HepG2 (cell line): Measurements from ENCODE around the gene HOXC9. TPM values are rescaled to one million over a fixed set of nuclear protein-coding genes. Genes with fewer than 3 reads are reported as not detected.
A peak's percentile ranks its signal among the peaks of the same experiment; 100 is the strongest.

Source experiments
- ATAC-seq: fragments of 200-7000 bp; cut with Tn5 transposase; 3 replicates; pipeline ENCODE4 v1.9.1; 2020; ENCODE audit warnings: mild to moderate bottlenecking, moderate library complexity
- BruUV-seq: library from RNA; stranded (reverse); fragments of 400-500 nt; replicated peaks from 2 replicates; lab custom pipeline; 2021; lab: Mats Ljungman, UMichigan
- CTCF ChIA-PET: fragments of 300-600 bp; formaldehyde crosslinking; extraction: SDS; loops from one replicate; lab custom pipeline; 2021; ENCODE audit warnings: low total read pairs, inconsistent platforms, low intra/inter-chr PET ratio; lab: Yijun Ruan, JAX
- POLR2A ChIA-PET: fragments of 350-600 bp; sonication (Branson Sonifier 250); formaldehyde crosslinking; loops from one replicate; lab custom pipeline; 2020; ENCODE audit warnings: antibody characterized with exemption, inconsistent platforms; lab: Yijun Ruan, JAX
- DNase-seq: peaks from one replicate; pipeline ENCODE4 v3.0.0-alpha.2; 2015; ENCODE audit warnings: low spot score
- FAIRE-seq: peaks from 3 replicates; lab custom pipeline; 2011; peaks lifted over from hg19 to GRCh38; lab: Jason Lieb, UNC
- H2AFZ ChIP-seq: one replicate; pipeline ENCODE4 v1.6.1; 2011; ENCODE audit warnings: low read length, inconsistent platforms
- H3K27ac ChIP-seq: fragments of 300-600 bp; 3 replicates; pipeline ENCODE4 v1.8.0; 2011; ENCODE audit warnings: mixed run types, mild to moderate bottlenecking, mixed read lengths, low read length, inconsistent platforms; ENCODE audit not compliant: insufficient read depth; ENCODE audit errors: extremely low read length
- H3K27me3 ChIP-seq, 2 experiments: fragments of 200-600 bp in 1 of 2; 2 replicates in 1 of 2; 3 replicates in 1 of 2; pipeline versions ENCODE4 v1.6.0 to v1.8.0; 2011; ENCODE audit warnings: low read length in 2 of 2, mild to moderate bottlenecking in 2 of 2, moderate library complexity in 2 of 2, inconsistent platforms in 1 of 2; ENCODE audit not compliant: insufficient read depth in 2 of 2, control insufficient read depth in 1 of 2
- H3K36me3 ChIP-seq, 2 experiments: fragments of 200-600 bp in 1 of 2; replicated peaks in 1 of 2; 2 replicates in 1 of 2; 3 replicates in 1 of 2; pipeline versions ENCODE4 v1.5.1 to v1.8.0; 2011; ENCODE audit warnings: low read length in 2 of 2, inconsistent platforms in 1 of 2; ENCODE audit not compliant: insufficient read depth in 2 of 2, control insufficient read depth in 1 of 2
- H3K4me1 ChIP-seq: 2 replicates; pipeline ENCODE4 v1.5.1; 2012; ENCODE audit warnings: low read length, inconsistent platforms; ENCODE audit not compliant: insufficient read depth
- H3K4me2 ChIP-seq: 2 replicates; pipeline ENCODE4 v1.6.0; 2011; ENCODE audit warnings: low read depth, low read length, inconsistent platforms
- H3K4me3 ChIP-seq, 3 experiments: fragments of 200-600 bp in 1 of 3; sonication (generic), shearing (Covaris generic) in 1 of 3; replicated peaks in 1 of 3; 2 replicates each; pipeline ENCODE4 v1.5.1; 2011 to 2016; ENCODE audit warnings: low read length in 3 of 3, inconsistent platforms in 2 of 3, low read depth in 2 of 3, mild to moderate bottlenecking in 2 of 3, control low read depth in 1 of 3, mixed read lengths in 1 of 3; ENCODE audit not compliant: insufficient read depth in 1 of 3
- H3K79me2 ChIP-seq: one replicate; pipeline ENCODE4 v1.6.1; 2011; ENCODE audit warnings: low read length, inconsistent platforms; ENCODE audit not compliant: insufficient read depth
- H3K9ac ChIP-seq: 2 replicates; pipeline ENCODE4 v1.6.0; 2011; ENCODE audit warnings: mild to moderate bottlenecking, low read depth, low read length, inconsistent platforms; ENCODE audit not compliant: insufficient read depth
- H3K9me3 ChIP-seq: 2 replicates; pipeline ENCODE4 v1.5.1; 2012; ENCODE audit warnings: mild to moderate bottlenecking, low read length
- H4K20me1 ChIP-seq: 2 replicates; pipeline ENCODE4 v1.6.0; 2011; ENCODE audit warnings: inconsistent platforms, mild to moderate bottlenecking, low read length, moderate library complexity; ENCODE audit not compliant: insufficient read depth
- ARNTL ChIP-seq: sonication (generic); formaldehyde crosslinking; IDR thresholded peaks from 2 replicates; pipeline ENCODE4 v1.4.0; 2020; ENCODE audit warnings: mild to moderate bottlenecking, missing genetic modification reagents
- BHLHE40 ChIP-seq: IDR thresholded peaks from 2 replicates; pipeline ENCODE4 v1.6.1; 2011; ENCODE audit warnings: low read length, improper control_type of control experiment
- CBFB ChIP-seq: sonication (generic); formaldehyde crosslinking; IDR thresholded peaks from 2 replicates; pipeline ENCODE4 v1.4.0; 2020; ENCODE audit warnings: missing genetic modification reagents
- FLYWCH1 ChIP-seq: sonication (generic); formaldehyde crosslinking; IDR thresholded peaks from 2 replicates; pipeline ENCODE4 v1.8.1; 2023; ENCODE audit warnings: mild to moderate bottlenecking, missing genetic modification reagents
- FOXC1 ChIP-seq: sonication (generic); formaldehyde crosslinking; IDR thresholded peaks from 2 replicates; pipeline ENCODE4 v1.8.0; 2022; ENCODE audit warnings: mild to moderate bottlenecking, missing genetic modification reagents, borderline replicate concordance
- GABPA ChIP-seq, 2 experiments: IDR thresholded peaks; 2 replicates each; pipeline ENCODE4 v1.6.1; 2011 to 2016; ENCODE audit warnings: low read depth in 2 of 2, low read length in 1 of 2, missing biosample characterization in 1 of 2, missing genetic modification characterization in 1 of 2
- HNRNPK ChIP-seq: fragments of 200-400 bp; formaldehyde crosslinking; IDR thresholded peaks from 2 replicates; pipeline ENCODE4 v1.6.1; 2018; ENCODE audit warnings: low read length, low read depth, moderate library complexity, mild to moderate bottlenecking; ENCODE audit not compliant: poor library complexity, severe bottlenecking
- KDM5B ChIP-seq: sonication (generic); formaldehyde crosslinking; IDR thresholded peaks from 2 replicates; pipeline ENCODE4 v1.4.0; 2020; ENCODE audit warnings: missing genetic modification reagents, mild to moderate bottlenecking, borderline replicate concordance
- KLF12 ChIP-seq: sonication (generic); formaldehyde crosslinking; IDR thresholded peaks from 2 replicates; pipeline ENCODE4 v1.4.0; 2020; ENCODE audit warnings: missing genetic modification reagents, borderline replicate concordance
- LCORL ChIP-seq, 2 experiments: fragments of 450-650 bp in 1 of 2; sonication (generic) in 1 of 2; formaldehyde crosslinking in 1 of 2; IDR thresholded peaks; 2 replicates each; pipeline versions ENCODE4 v1.5.0 to v1.6.1; 2017 to 2020; ENCODE audit warnings: antibody characterized with exemption in 1 of 2, missing genetic modification reagents in 1 of 2
- NFKB2 ChIP-seq: sonication (generic); formaldehyde crosslinking; IDR thresholded peaks from 2 replicates; pipeline ENCODE4 v1.4.0; 2020; ENCODE audit warnings: missing genetic modification reagents, borderline replicate concordance
- POLR2AphosphoS5 ChIP-seq: IDR thresholded peaks from 2 replicates; pipeline ENCODE4 v1.6.1; 2012; ENCODE audit warnings: low read depth, low read length
- RAD21 ChIP-seq: fragments of 450-650 bp; formaldehyde crosslinking; IDR thresholded peaks from 2 replicates; pipeline ENCODE4 v1.5.0; 2020; ENCODE audit warnings: mild to moderate bottlenecking
- RAD51 ChIP-seq: fragments of 450-650 bp; IDR thresholded peaks from 2 replicates; pipeline ENCODE4 v1.6.1; 2016; ENCODE audit warnings: borderline replicate concordance
- SMC3 ChIP-seq: IDR thresholded peaks from 2 replicates; pipeline ENCODE4 v1.6.1; 2011; ENCODE audit warnings: low read length, improper control_type of control experiment
- SRF ChIP-seq: IDR thresholded peaks from 2 replicates; pipeline ENCODE4 v1.6.1; 2011; ENCODE audit warnings: mild to moderate bottlenecking, low read depth, low read length, moderate library complexity
- STAG1 ChIP-seq: sonication (generic); formaldehyde crosslinking; IDR thresholded peaks from 2 replicates; pipeline ENCODE4 v1.4.0; 2020; ENCODE audit warnings: missing genetic modification reagents
- TBL1XR1 ChIP-seq: fragments of 150-350 bp; IDR thresholded peaks from 2 replicates; pipeline ENCODE4 v1.6.1; 2014; ENCODE audit warnings: borderline replicate concordance, low read length; ENCODE audit not compliant: partially characterized antibody
- THAP11 ChIP-seq: IDR thresholded peaks from 2 replicates; pipeline ENCODE4 v1.6.1; 2016; ENCODE audit warnings: missing biosample characterization, missing genetic modification reagents
- ZNF614 ChIP-seq: IDR thresholded peaks from 2 replicates; pipeline ENCODE4 v1.6.1; 2018; ENCODE audit warnings: missing biosample characterization, missing genetic modification reagents, inconsistent platforms, borderline replicate concordance
- ZNF652 ChIP-seq: IDR thresholded peaks from 2 replicates; pipeline ENCODE4 v1.6.1; 2016; ENCODE audit warnings: low read depth, borderline replicate concordance
- ZNF660 ChIP-seq: sonication (generic); formaldehyde crosslinking; IDR thresholded peaks from 2 replicates; pipeline ENCODE4 v1.5.1; 2020; ENCODE audit warnings: mild to moderate bottlenecking, low read depth, missing genetic modification reagents, borderline replicate concordance
- WGBS: methylation state at CpG from one replicate; pipeline ENCODE4 v1.1.6; 2017; ENCODE audit warnings: low lambda C conversion rate; 5-methylcytosine and 5-hydroxymethylcytosine counted together
- in situ Hi-C: cut with HindIII; loops from 2 replicates; pipeline ENCODE4 v1.10.0; 2017; ENCODE audit warnings: low pct_unique_long_range_greater_than_20kb; ENCODE audit not compliant: extremely low pct_ligation_motif_present
- intact Hi-C: fragments of 100-400 bp; cut with micrococcal nuclease; formaldehyde crosslinking; loops from one replicate; pipeline ENCODE4 v1.10.0; 2022; ENCODE audit not compliant: unreplicated experiment
- polyA plus RNA-seq, 8 experiments: library from polyadenylated mRNA; depleted of rRNA in 3 of 8; stranded (reverse) in 7 of 8; unstranded in 1 of 8; fragments of >200 nt; fragmentation: Illumina TruSeq in 4 of 8; extraction: Trizol in 4 of 8; gene quantifications; 2 replicates each; pipeline versions ENCODE4 v1.2.1 to v1.2.3, GENCODE V29; 2011 to 2016; ENCODE audit warnings: low read depth in 4 of 8, missing spikeins in 1 of 8, mixed read lengths in 1 of 8; ENCODE audit not compliant: insufficient read depth in 1 of 8
- total RNA-seq, 5 experiments: library from RNA; depleted of rRNA; stranded (reverse); fragments of >200 nt; fragmentation: Illumina TruSeq; extraction: Trizol; gene quantifications; 2 replicates each; pipeline ENCODE4 v1.2.3, GENCODE V29; 2016; ENCODE audit warnings: low read depth in 1 of 5
- TF ChIP-seq, protein P1 (sequence below): sonication (generic); formaldehyde crosslinking; IDR thresholded peaks from 2 replicates; pipeline ENCODE4 v1.5.1; 2020; ENCODE audit warnings: mild to moderate bottlenecking, missing genetic modification reagents, borderline replicate concordance
- TF ChIP-seq, protein P2 (sequence below): sonication (generic); formaldehyde crosslinking; IDR thresholded peaks from 2 replicates; pipeline ENCODE4 v1.4.0; 2020; ENCODE audit warnings: missing genetic modification reagents, mild to moderate bottlenecking, borderline replicate concordance

Gene HOXC9
- total and polyA plus RNA-seq, 2 of the 13 experiments (the other 11 are each of a cell fraction or from before 2014, with no cell fraction given): 0.11 to 1.1 TPM

DNA sequence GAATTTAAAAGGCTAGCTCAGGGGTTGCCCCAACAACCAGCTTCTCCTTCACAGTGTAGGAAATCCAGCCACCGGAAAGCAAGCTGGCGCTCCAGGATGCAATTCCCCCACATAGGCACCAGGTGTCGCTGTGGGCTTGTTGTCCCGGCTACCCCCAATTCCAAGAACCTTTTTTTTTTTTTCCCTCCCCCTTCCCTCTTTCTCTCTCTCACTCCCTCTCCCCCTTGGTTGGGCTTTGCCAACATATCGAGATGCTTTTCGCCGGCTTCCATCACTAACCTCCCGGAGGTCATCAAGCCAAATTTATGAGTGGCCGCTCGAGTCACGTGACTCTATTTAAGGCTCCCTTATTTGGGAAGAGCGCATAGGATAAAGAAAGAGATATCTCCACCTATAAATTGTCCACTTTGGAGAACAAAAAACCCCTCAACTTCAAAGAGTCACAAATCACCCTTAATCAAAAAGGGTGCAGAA is 32.7 kb downstream of the HOXC9 start, which contains the start of gene HOXC5:
HOXC5 (plus strand) TSS at position 424 of the 474 bp plus-strand sequence. CDS start 73 bp downstream, outside the sequence.
- CTCF ChIA-PET: interaction anchor here (0.6 to 3.7 kb wide), 9 partner anchors 27 to 184 kb away, joined by 3 to 33 read pairs (median 5); partner anchors contain the start of gene SMUG1
- BruUV-seq: no TSS peak
- H3K79me2 ChIP-seq: no peaks in the 10 kb centered on the region
- no peak within 1 kb of the TSS for H3K9ac ChIP-seq
- peak within 1 kb of the TSS in 1 of 3 experiments; percentile 32; a peak in 2 of 6 replicates for H3K4me3 ChIP-seq
- H3K36me3 ChIP-seq: no peaks in the 10 kb centered on the region
- H3K9me3 ChIP-seq: no peaks in the 10 kb centered on the region
- WGBS: 8% methylated on average over 12 of the region's 12 CpGs
- H3K27ac ChIP-seq: no peak within 1 kb of the TSS
- DNase-seq (peak; percentile 32), FAIRE-seq (peak; percentile 42), ATAC-seq (peak; percentile 32; the same call in 2 of the 3 replicates)
- peaks cover 7% of the 10 kb centered on the region; the same call in 1 of the 2 replicates for H3K4me1 ChIP-seq
- in situ Hi-C loops: loop anchor here (5.0 kb wide), 2 partner anchors 100 to 160 kb away; no protein-coding TSS in a partner anchor
- intact Hi-C loops: loop anchor here (1.0 to 5.0 kb wide), 2 partner anchors 105 to 159 kb away; no protein-coding TSS in a partner anchor
- H3K4me2 ChIP-seq: peak within 1 kb of the TSS; percentile 62
- no peaks in the 10 kb centered on the region for H4K20me1 ChIP-seq
- no peak within 1 kb of the TSS for H2AFZ ChIP-seq
- POLR2A ChIA-PET: no interaction called here
- H3K27me3 ChIP-seq: peaks cover 5 to 69% of the 10 kb centered on the region in 2 experiments; a peak in 4 of 5 replicates
- TF ChIP-seq GABPA (IDR thresholded peaks at IDR 0.05; ENCODE audit: low read depth, low read length) (no peak), GABPA (CRISPR knock-in tag; IDR thresholded peaks at IDR 0.05; ENCODE audit: low read depth) (0 out of 2 replicates have a peak, but pooled peaks have one; percentile 5), KLF12 (CRISPR knock-in tag) (no peak), SRF (peak; percentile 79), BHLHE40 (peak; percentile 53), ZNF652 (CRISPR knock-in tag) (peak; percentile 78; the same call in 1 of the 2 replicates), RAD21 (peak; percentile 67; the same call in 1 of the 2 replicates), NFKB2 (CRISPR knock-in tag) (no peak), ZNF614 (no peak), FLYWCH1 (CRISPR knock-in tag) (no peak), FOXC1 (CRISPR knock-in tag) (no peak), CBFB (CRISPR knock-in tag) (no peak), STAG1 (CRISPR knock-in tag) (peak; percentile 85), ZNF660 (CRISPR knock-in tag) (no peak), POLR2AphosphoS5 (no peak), RAD51 (peak; percentile 88), THAP11 (CRISPR knock-in tag) (0 out of 2 replicates have a peak, but pooled peaks have one; percentile 40), LCORL (IDR thresholded peaks at IDR 0.05) (0 out of 2 replicates have a peak, but pooled peaks have one; percentile 29), LCORL (CRISPR knock-in tag; IDR thresholded peaks at IDR 0.05) (no peak), TBL1XR1 (no peak), KDM5B (CRISPR knock-in tag) (no peak), HNRNPK (peak; percentile 83), ARNTL (CRISPR knock-in tag) (no peak), SMC3 (peak; percentile 94)
- TF ChIP-seq, protein P1, sequence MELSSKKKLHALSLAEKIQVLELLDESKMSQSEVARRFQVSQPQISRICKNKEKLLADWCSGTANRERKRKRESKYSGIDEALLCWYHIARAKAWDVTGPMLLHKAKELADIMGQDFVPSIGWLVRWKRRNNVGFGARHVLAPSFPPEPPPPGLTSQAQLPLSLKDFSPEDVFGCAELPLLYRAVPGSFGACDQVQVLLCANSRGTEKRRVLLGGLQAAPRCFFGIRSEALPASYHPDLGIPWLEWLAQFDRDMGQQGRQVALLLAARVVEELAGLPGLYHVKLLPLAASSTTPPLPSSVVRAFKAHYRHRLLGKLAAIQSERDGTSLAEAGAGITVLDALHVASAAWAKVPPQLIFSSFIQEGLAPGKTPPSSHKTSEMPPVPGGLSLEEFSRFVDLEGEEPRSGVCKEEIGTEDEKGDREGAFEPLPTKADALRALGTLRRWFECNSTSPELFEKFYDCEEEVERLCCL (CRISPR knock-in tag): no peak
- TF ChIP-seq, protein P2, sequence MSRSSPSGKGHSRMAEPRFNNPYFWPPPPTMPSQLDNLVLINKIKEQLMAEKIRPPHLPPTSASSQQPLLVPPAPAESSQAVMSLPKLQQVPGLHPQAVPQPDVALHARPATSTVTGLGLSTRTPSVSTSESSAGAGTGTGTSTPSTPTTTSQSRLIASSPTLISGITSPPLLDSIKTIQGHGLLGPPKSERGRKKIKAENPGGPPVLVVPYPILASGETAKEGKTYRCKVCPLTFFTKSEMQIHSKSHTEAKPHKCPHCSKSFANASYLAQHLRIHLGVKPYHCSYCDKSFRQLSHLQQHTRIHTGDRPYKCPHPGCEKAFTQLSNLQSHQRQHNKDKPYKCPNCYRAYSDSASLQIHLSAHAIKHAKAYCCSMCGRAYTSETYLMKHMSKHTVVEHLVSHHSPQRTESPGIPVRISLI (CRISPR knock-in tag): peak; percentile 93
